SK-N-MC (cell line): ENCODE results near the gene ZFYVE28.

ENCODE experiments used
- EZH2 ChIP-seq: fragments of 200-600 bp; sonication (generic); IDR thresholded peaks from one replicate; pipeline ENCODE4 v1.6.1; 2017; ENCODE audit warnings: antibody characterized with exemption
- FOXP2 ChIP-seq: optimal IDR thresholded peaks from 2 replicates; pipeline ENCODE3; 2011; ENCODE audit warnings: mild to moderate bottlenecking, moderate library complexity; ENCODE audit not compliant: insufficient read depth; ENCODE audit errors: extremely low read length, control extremely low read depth

DNA sequence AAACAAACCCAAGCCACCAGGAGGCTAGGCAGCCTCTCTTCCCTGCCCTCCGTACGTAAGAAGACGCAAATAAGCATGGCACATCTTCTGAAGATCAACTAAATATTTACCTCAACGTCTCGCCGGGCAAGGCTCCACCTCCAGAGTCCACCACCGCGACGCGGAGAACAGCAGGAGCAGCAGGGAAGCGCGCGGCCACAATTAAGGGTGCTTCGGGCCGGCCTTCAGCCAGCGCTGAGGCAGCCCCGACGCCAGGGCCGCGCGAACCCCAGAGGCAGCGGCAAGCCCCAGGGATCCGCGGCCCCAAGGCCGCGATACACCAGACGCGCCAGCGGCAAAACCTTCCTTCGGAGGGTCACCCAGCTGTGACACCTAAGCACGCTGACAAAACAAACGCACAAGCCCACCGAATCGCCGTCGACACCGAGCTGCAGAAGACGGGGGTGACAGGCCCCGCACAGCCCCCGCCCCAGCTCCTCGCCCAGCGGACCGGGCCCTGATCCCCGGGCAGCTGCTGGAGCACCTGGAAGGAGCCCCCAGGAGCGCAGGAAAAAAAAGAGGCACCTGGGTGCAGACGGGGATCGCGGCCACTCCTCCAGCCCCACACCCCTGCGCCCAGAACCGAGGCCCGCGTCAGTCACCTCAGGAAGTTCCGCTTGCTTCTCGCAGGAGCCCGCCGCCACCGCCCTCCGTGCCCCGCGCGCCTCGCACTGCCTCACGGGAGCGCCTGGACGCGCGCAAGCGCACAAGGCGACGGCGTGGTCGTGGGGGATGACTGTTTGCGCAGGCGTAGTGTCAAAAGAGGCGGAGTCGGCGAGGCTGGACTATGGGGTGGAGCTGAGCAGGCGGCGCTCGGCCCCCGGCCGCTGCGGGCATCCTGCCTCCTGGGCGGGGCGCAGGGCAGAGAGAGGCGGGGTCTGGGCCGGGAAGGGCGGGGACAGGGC, 176.8 kb downstream of the ZFYVE28 start, which contains the start of the genes HAUS3 and POLN:
- TF ChIP-seq EZH2 (no peak), FOXP2 (peak; percentile 18)
